ENCODE measurements around the gene DSTN. TPM values are rescaled to one million over a fixed set of nuclear protein-coding genes. Genes with fewer than 3 reads are reported as not detected.

DSTN gene
- total and polyA plus RNA-seq, 2 donors (not counting 1 experiment from before 2014, with no cell fraction given) = 6.6 to 13.4 TPM

- CTCF ChIA-PET = no interaction called here
- Histone ChIP-seq H4K20me1 (ENCODE audit: control insufficient read depth, insufficient read depth, low read length, poor library complexity, severe bottlenecking) (no peaks in the 10 kb centered on the region), H3K27ac (ENCODE audit: low read length in 2 of 2) (no peak overlapping the region), H3K9ac (ENCODE audit: low read length) (no peak overlapping the region), H3K4me1 (ENCODE audit: control insufficient read depth in 2 of 2, insufficient read depth in 2 of 2, low read length in 2 of 2) (no peaks in the 10 kb centered on the region), H3K27me3 (replicated peaks in 1 of 4; ENCODE audit: control extremely low read depth in 1 of 4, control insufficient read depth in 3 of 4, insufficient read depth in 4 of 4, low read length in 3 of 4) (no peaks in the 10 kb centered on the region), H3K36me3 (replicated peaks in 1 of 2; ENCODE audit: control extremely low read depth in 1 of 2, control insufficient read depth in 1 of 2, extremely low read depth in 1 of 2, insufficient read depth in 2 of 2, low read length in 1 of 2) (peaks cover 3 to 26% of the 10 kb centered on the region in 2 experiments), H3K79me2 (ENCODE audit: control insufficient read depth, insufficient read depth, low read length) (no peaks in the 10 kb centered on the region), H3K4me3 (ENCODE audit: control extremely low read depth in 1 of 5, extremely low read depth in 1 of 5, insufficient read depth in 1 of 5, low read depth in 2 of 5, low read length in 4 of 5) (no peak overlapping the region), H2AFZ (ENCODE audit: insufficient read depth, low read depth, low read length, poor library complexity, severe bottlenecking) (no peak overlapping the region), H3K9me3 (ENCODE audit: control extremely low read depth in 1 of 3, control insufficient read depth in 2 of 3, insufficient read depth in 1 of 3, low read length in 2 of 3) (no peaks in the 10 kb centered on the region), H3K4me2 (replicated peaks; ENCODE audit: low read depth, low read length, poor library complexity, severe bottlenecking) (no peak overlapping the region)
- Mint-ChIP-seq H3K27me3 (no peaks in the 10 kb centered on the region), H3K4me1 (no peaks in the 10 kb centered on the region), H3K27ac (no peak overlapping the region), H3K9me3 (ENCODE audit: insufficient read depth) (no peaks in the 10 kb centered on the region), H3K4me3 (no peak overlapping the region)
- DNase-seq = no peak
- no peak for TF ChIP-seq CTCF (IDR thresholded peaks at IDR 0.05)
- no peak for TF ChIP-seq EZH2 (IDR thresholded peaks at IDR 0.05; ENCODE audit: borderline replicate concordance, insufficient read depth, low read depth, low read length, poor library complexity, severe bottlenecking)
- POLR2A ChIA-PET = interaction anchor here (0.6 kb wide), 1 partner anchor 273 kb away, joined by 3 read pairs; no protein-coding TSS in a partner anchor
- whole genome bisulfite sequencing (ENCODE audit: insufficient coverage) = 97% methylated on average over 18 of the region's 18 CpGs
- intact Hi-C loops (cut with micrococcal nuclease) = no loop called here
- no peak for ATAC-seq (ENCODE audit: low read depth)
Measured at GRCh38 chr20:17628101-17628841, 58.4 kb downstream of the DSTN start.

GRCh38 chr20:17629025-17629424 lies 59.1 kb downstream of the DSTN start:
- H3K9me3 ChIP-seq (ENCODE audit: control extremely low read depth in 1 of 3, control insufficient read depth in 2 of 3, insufficient read depth in 1 of 3, low read length in 2 of 3) = no peaks in the 10 kb centered on the region
- no peak overlapping the region for H3K4me3 Mint-ChIP-seq
- H3K27ac Mint-ChIP-seq = no peak overlapping the region
- H3K27me3 ChIP-seq (replicated peaks in 1 of 4; ENCODE audit: control extremely low read depth in 1 of 4, control insufficient read depth in 3 of 4, insufficient read depth in 4 of 4, low read length in 3 of 4) = no peaks in the 10 kb centered on the region
- H3K4me1 ChIP-seq (ENCODE audit: control insufficient read depth in 2 of 2, insufficient read depth in 2 of 2, low read length in 2 of 2) = no peaks in the 10 kb centered on the region
- H3K9me3 Mint-ChIP-seq (ENCODE audit: insufficient read depth) = no peaks in the 10 kb centered on the region
- no peak overlapping the region for H3K27ac ChIP-seq (ENCODE audit: low read length in 2 of 2)
- H4K20me1 ChIP-seq (ENCODE audit: control insufficient read depth, insufficient read depth, low read length, poor library complexity, severe bottlenecking) = no peaks in the 10 kb centered on the region
- no peaks in the 10 kb centered on the region for H3K4me1 Mint-ChIP-seq
- intact Hi-C loops (cut with micrococcal nuclease) = no loop called here
- H3K4me2 ChIP-seq (replicated peaks; ENCODE audit: low read depth, low read length, poor library complexity, severe bottlenecking) = no peak overlapping the region
- no peak overlapping the region for H3K4me3 ChIP-seq (ENCODE audit: control extremely low read depth in 1 of 5, extremely low read depth in 1 of 5, insufficient read depth in 1 of 5, low read depth in 2 of 5, low read length in 4 of 5)
- H3K79me2 ChIP-seq (ENCODE audit: control insufficient read depth, insufficient read depth, low read length) = no peaks in the 10 kb centered on the region
- ATAC-seq (ENCODE audit: low read depth) (no peak), DNase-seq (no peak)
- no peak overlapping the region for H2AFZ ChIP-seq (ENCODE audit: insufficient read depth, low read depth, low read length, poor library complexity, severe bottlenecking)
- ChIA-PET POLR2A (interaction anchor here (0.6 kb wide), 1 partner anchor 272 kb away, joined by 3 read pairs; no protein-coding TSS in a partner anchor), CTCF (no interaction called here)
- TF ChIP-seq CTCF (IDR thresholded peaks at IDR 0.05) (no peak), EZH2 (IDR thresholded peaks at IDR 0.05; ENCODE audit: borderline replicate concordance, insufficient read depth, low read depth, low read length, poor library complexity, severe bottlenecking) (no peak)
- H3K36me3 ChIP-seq (replicated peaks in 1 of 2; ENCODE audit: control extremely low read depth in 1 of 2, control insufficient read depth in 1 of 2, extremely low read depth in 1 of 2, insufficient read depth in 2 of 2, low read length in 1 of 2) = peaks cover 3 to 31% of the 10 kb centered on the region in 2 experiments
- no peaks in the 10 kb centered on the region for H3K27me3 Mint-ChIP-seq
- no peak overlapping the region for H3K9ac ChIP-seq (ENCODE audit: low read length)
- WGBS (ENCODE audit: insufficient coverage) = 96% methylated on average over 8 of the region's 8 CpGs

Data from B cell (primary cell).